HCT116 (cell line): ENCODE measurements around the gene OR52A5. TPM values are rescaled to one million over a fixed set of nuclear protein-coding genes. Genes with fewer than 3 reads are reported as not detected.

Experiments
- ATAC-seq: fragments of 200-7000 bp; cut with Tn5 transposase; 2 replicates; pipeline ENCODE4 v1.9.1; 2020; ENCODE audit warnings: mild to moderate bottlenecking, moderate library complexity
- BruUV-seq: library from RNA; stranded (reverse); fragments of 400-500 nt; replicated peaks from 2 replicates; lab custom pipeline; 2021; lab: Mats Ljungman, UMichigan
- CTCF ChIA-PET: fragments of 300-600 bp; sonication (Branson Sonifier 250); formaldehyde crosslinking; loops from one replicate; lab custom pipeline; 2021; ENCODE audit warnings: antibody characterized with exemption; lab: Charles Lee
- POLR2A ChIA-PET: fragments of 300-600, 350-600 bp; sonication (Branson Sonifier 250); formaldehyde crosslinking; loops from one replicate; lab custom pipeline; 2021; ENCODE audit warnings: antibody characterized with exemption; lab: Charles Lee
- RAD21 ChIA-PET, 2 experiments: fragments of 300-600 bp; sonication (Branson Sonifier 250); formaldehyde crosslinking; loops; one replicate each; lab custom pipeline; 2023; ENCODE audit warnings: low total read pairs in 2 of 2; ENCODE audit not compliant: uncharacterized antibody in 2 of 2, unreplicated experiment in 2 of 2, low non-redundant PET in 1 of 2; lab: Charles Lee
- DNase-seq: peaks from one replicate; pipeline ENCODE4 v3.0.0-alpha.2; 2010; ENCODE audit warnings: low read depth, low spot score
- H2AFZ ChIP-seq: fragments of 200-600 bp; shearing (Covaris generic), sonication (generic); 2 replicates; pipeline ENCODE4 v1.6.1; 2017; ENCODE audit warnings: low read depth, mixed run types, mixed read lengths, antibody characterized with exemption, low read length; ENCODE audit not compliant: poor library complexity, severe bottlenecking
- H3K27ac ChIP-seq: 2 replicates; pipeline ENCODE4 v1.5.1; 2012; ENCODE audit warnings: low read depth, low read length
- H3K27me3 ChIP-seq: fragments of 200-600 bp; sonication (generic); 2 replicates; pipeline ENCODE4 v1.6.1; 2016; ENCODE audit warnings: mixed run types, low read length, mixed read lengths; ENCODE audit not compliant: insufficient read depth
- H3K36me3 ChIP-seq, 2 experiments: fragments of 200-500 bp in 1 of 2; fragments of 200-600 bp in 1 of 2; sonication (Bioruptor generic) in 1 of 2; sonication (generic) in 1 of 2; 2 replicates each; pipeline versions ENCODE4 v1.5.1 to v1.6.1; 2014 to 2016; ENCODE audit warnings: low read length in 2 of 2, inconsistent platforms in 1 of 2, mixed read lengths in 1 of 2, mixed run types in 1 of 2; ENCODE audit not compliant: insufficient read depth in 2 of 2, control insufficient read depth in 1 of 2
- H3K4me1 ChIP-seq, 2 experiments: fragments of 200-600 bp in 1 of 2; sonication (generic) in 1 of 2; 2 replicates each; pipeline versions ENCODE4 v1.5.1 to v1.6.1; 2012 to 2017; ENCODE audit warnings: low read length in 2 of 2, inconsistent platforms in 1 of 2, mild to moderate bottlenecking in 1 of 2, mixed read lengths in 1 of 2, mixed run types in 1 of 2, moderate library complexity in 1 of 2; ENCODE audit not compliant: insufficient read depth in 2 of 2, control insufficient read depth in 1 of 2
- H3K4me2 ChIP-seq: fragments of 200-600 bp; sonication (generic); 2 replicates; pipeline ENCODE4 v1.6.1; 2017; ENCODE audit warnings: mixed run types, low read length, mixed read lengths
- H3K4me3 ChIP-seq, 2 experiments: fragments of 200-600 bp in 1 of 2; sonication (generic) in 1 of 2; replicated peaks in 1 of 2; 2 replicates each; pipeline ENCODE4 v1.5.1; 2011 to 2016; ENCODE audit warnings: low read length in 2 of 2, control low read depth in 1 of 2, low read depth in 1 of 2, mild to moderate bottlenecking in 1 of 2, mixed read lengths in 1 of 2, mixed run types in 1 of 2
- H3K79me2 ChIP-seq: fragments of 200-600 bp; sonication (generic); 2 replicates; pipeline ENCODE4 v1.6.1; 2017; ENCODE audit warnings: mild to moderate bottlenecking, mixed run types, low read length, moderate library complexity, mixed read lengths; ENCODE audit not compliant: insufficient read depth
- H3K9ac ChIP-seq: fragments of 200-600 bp; sonication (generic); 2 replicates; pipeline ENCODE4 v1.6.1; 2016; ENCODE audit warnings: low read length, mixed read lengths
- H3K9me2 ChIP-seq: fragments of 200-600 bp; sonication (generic), shearing (Covaris generic); 2 replicates; pipeline ENCODE4 v1.6.1; 2017; ENCODE audit warnings: mixed run types, mild to moderate bottlenecking, moderate library complexity; ENCODE audit not compliant: insufficient read depth
- H3K9me3 ChIP-seq, 2 experiments: fragments of 200-500 bp in 1 of 2; fragments of 200-600 bp in 1 of 2; sonication (Bioruptor generic) in 1 of 2; sonication (generic) in 1 of 2; 2 replicates each; pipeline ENCODE4 v1.6.1; 2014 to 2017; ENCODE audit warnings: low read length in 2 of 2, mixed read lengths in 2 of 2, inconsistent platforms in 1 of 2, low read depth in 1 of 2, mild to moderate bottlenecking in 1 of 2, mixed run types in 1 of 2, moderate library complexity in 1 of 2; ENCODE audit not compliant: control insufficient read depth in 1 of 2, insufficient read depth in 1 of 2
- H4K20me1 ChIP-seq: fragments of 200-600 bp; sonication (generic), shearing (Covaris generic); 2 replicates; pipeline ENCODE4 v1.6.1; 2017; ENCODE audit warnings: mixed run types, mild to moderate bottlenecking, moderate library complexity; ENCODE audit not compliant: insufficient read depth
- CBX3 ChIP-seq: IDR thresholded peaks from 2 replicates; pipeline ENCODE4 v1.6.1; 2012; ENCODE audit warnings: low read depth
- POLR2AphosphoS5 ChIP-seq: IDR thresholded peaks from 2 replicates; pipeline ENCODE4 v1.6.1; 2011; ENCODE audit warnings: mild to moderate bottlenecking, low read depth, low read length, moderate library complexity
- REST ChIP-seq: IDR thresholded peaks from 2 replicates; pipeline ENCODE4 v1.6.1; 2012; ENCODE audit warnings: low read depth
- SRF ChIP-seq: IDR thresholded peaks from 2 replicates; pipeline ENCODE4 v1.6.1; 2012; ENCODE audit warnings: low read depth
- YY1 ChIP-seq: IDR thresholded peaks from 2 replicates; pipeline ENCODE4 v1.6.1; 2011; ENCODE audit warnings: low read length, low read depth, moderate library complexity, mild to moderate bottlenecking; ENCODE audit not compliant: insufficient replicate concordance; ENCODE audit errors: extremely low read depth
- intact Hi-C: fragments of 100-400 bp; cut with micrococcal nuclease; formaldehyde crosslinking; loops from 2 replicates; pipeline ENCODE4 v1.10.0; 2022
- total RNA-seq: library from RNA; stranded (reverse); gene quantifications from one replicate; pipeline ENCODE4 v1.2.1, GENCODE V29; 2021; ENCODE audit not compliant: unreplicated experiment

OR52A5 gene
- total RNA-seq, 1 experiment from 2014 or later = not detected

GRCh38 chr11:5178046-5178837 is 40.1 kb upstream of the OR52A5 start:
- Histone ChIP-seq H4K20me1 (no peaks in the 10 kb centered on the region), H3K4me2 (no peak overlapping the region), H3K9me3 (no peaks in the 10 kb centered on the region), H3K9ac (no peak overlapping the region), H3K4me3 (no peak overlapping the region), H3K27me3 (peaks cover 40% of the 10 kb centered on the region), H3K9me2 (no peaks in the 10 kb centered on the region), H3K79me2 (no peaks in the 10 kb centered on the region), H2AFZ (no peak overlapping the region), H3K36me3 (no peaks in the 10 kb centered on the region), H3K4me1 (no peaks in the 10 kb centered on the region), H3K27ac (no peak overlapping the region)
- ATAC-seq (no peak), DNase-seq (no peak)
- ChIA-PET CTCF (no interaction called here), POLR2A (no interaction called here), RAD21 (no interaction called here)
- no TSS peak for BruUV-seq
- no peak for TF ChIP-seq SRF
- TF ChIP-seq CBX3 = no peak
- TF ChIP-seq REST = no peak
- TF ChIP-seq POLR2AphosphoS5 = no peak
- TF ChIP-seq YY1 = no peak
- intact Hi-C loops = no loop called here
